H1 (cell line): Measurements from ENCODE around the gene ENPP7. TPM values are rescaled to one million over a fixed set of nuclear protein-coding genes. Genes with fewer than 3 reads are reported as not detected.

Experiments
- CTCF ChIA-PET: fragments of 300-600 bp; sonication (Branson Sonifier 250); formaldehyde crosslinking; loops from one replicate; lab custom pipeline; 2021; ENCODE audit not compliant: partially characterized antibody; lab: Charles Lee
- POLR2A ChIA-PET: fragments of 300-600 bp; sonication (Branson Sonifier 250); formaldehyde crosslinking; loops from one replicate; lab custom pipeline; 2021; ENCODE audit warnings: inconsistent platforms; ENCODE audit not compliant: partially characterized antibody; lab: Charles Lee
- DNase-seq, 2 experiments: peaks; one replicate each; pipeline versions ENCODE4 v3.0.0 to v3.0.0-alpha.2; 2010 to 2022; ENCODE audit warnings: low spot score in 2 of 2, low read depth in 1 of 2, mixed read lengths in 1 of 2
- FAIRE-seq: peaks from 2 replicates; lab custom pipeline; 2011; peaks lifted over from hg19 to GRCh38; lab: Jason Lieb, UNC
- H2AFZ ChIP-seq: 2 replicates; pipeline ENCODE4 v1.8.1; 2012; ENCODE audit warnings: low read length, inconsistent platforms
- H2AK5ac ChIP-seq: 2 replicates; pipeline ENCODE4 v1.6.1; 2013; ENCODE audit warnings: low read depth, low read length
- H2BK120ac ChIP-seq: replicated peaks from 2 replicates; pipeline ENCODE3; 2013; ENCODE audit warnings: low read depth, low read length, inconsistent platforms
- H2BK12ac ChIP-seq: 2 replicates; pipeline ENCODE4 v1.6.1; 2013; ENCODE audit warnings: low read depth, low read length
- H2BK15ac ChIP-seq: 2 replicates; pipeline ENCODE4 v1.6.1; 2013; ENCODE audit warnings: low read length
- H2BK20ac ChIP-seq: 2 replicates; pipeline ENCODE4 v1.6.1; 2013; ENCODE audit warnings: low read length
- H2BK5ac ChIP-seq: 2 replicates; pipeline ENCODE4 v1.6.1; 2013; ENCODE audit warnings: low read depth, low read length
- H3K14ac ChIP-seq: 2 replicates; pipeline ENCODE4 v1.6.1; 2013; ENCODE audit warnings: inconsistent platforms; ENCODE audit not compliant: insufficient read length
- H3K18ac ChIP-seq: 2 replicates; pipeline ENCODE4 v1.6.1; 2013; ENCODE audit warnings: low read length; ENCODE audit errors: extremely low read depth
- H3K23ac ChIP-seq: 2 replicates; pipeline ENCODE4 v1.6.1; 2013; ENCODE audit warnings: inconsistent platforms; ENCODE audit not compliant: insufficient read length
- H3K23me2 ChIP-seq: 2 replicates; pipeline ENCODE4 v1.6.1; 2013; ENCODE audit warnings: low read depth, low read length
- H3K27ac ChIP-seq: 2 replicates; pipeline ENCODE4 v1.6.1; 2011; ENCODE audit warnings: low read depth, low read length, inconsistent platforms
- H3K27me3 ChIP-seq, 4 experiments: replicated peaks in 1 of 4; 1 replicate in 1 of 4; 2 replicates in 3 of 4; pipeline versions ENCODE4 v1.6.1 to v1.8.1; 2011 to 2013; ENCODE audit warnings: low read length in 3 of 4, mild to moderate bottlenecking in 3 of 4, inconsistent platforms in 2 of 4, mixed read lengths in 2 of 4, moderate library complexity in 1 of 4; ENCODE audit not compliant: control insufficient read depth in 3 of 4, insufficient read depth in 3 of 4; ENCODE audit errors: extremely low read depth in 1 of 4
- H3K36me3 ChIP-seq, 4 experiments: 2 replicates each; pipeline versions ENCODE4 v1.6.1 to v1.8.1; 2011 to 2013; ENCODE audit warnings: mild to moderate bottlenecking in 4 of 4, low read length in 3 of 4, moderate library complexity in 2 of 4, control low read depth in 1 of 4, inconsistent platforms in 1 of 4; ENCODE audit not compliant: insufficient read depth in 4 of 4, control insufficient read depth in 2 of 4
- H3K4ac ChIP-seq: replicated peaks from 2 replicates; pipeline ENCODE3; 2013; ENCODE audit warnings: low read length, low read depth, mixed read lengths, inconsistent platforms; ENCODE audit not compliant: insufficient read length
- H3K4me1 ChIP-seq, 4 experiments: replicated peaks in 1 of 4; 1 replicate in 1 of 4; 2 replicates in 3 of 4; pipeline versions ENCODE4 v1.6.1 to v1.8.1; 2011 to 2013; ENCODE audit warnings: low read length in 3 of 4, inconsistent platforms in 2 of 4, mixed read lengths in 1 of 4; ENCODE audit not compliant: insufficient read depth in 4 of 4, control insufficient read depth in 3 of 4
- H3K4me2 ChIP-seq, 2 experiments: 2 replicates each; pipeline versions ENCODE4 v1.6.1 to v1.8.1; 2011 to 2013; ENCODE audit warnings: low read depth in 2 of 2, low read length in 2 of 2, control low read depth in 1 of 2, inconsistent platforms in 1 of 2, mild to moderate bottlenecking in 1 of 2; ENCODE audit not compliant: insufficient read depth in 1 of 2
- H3K4me3 ChIP-seq, 4 experiments: fragments of 200-600, 300-600 bp in 1 of 4; sonication (generic), shearing (Covaris generic), sonication (Bioruptor Twin) in 1 of 4; 2 replicates each; pipeline versions ENCODE4 v1.5.1 to v1.8.1; 2011 to 2016; ENCODE audit warnings: low read length in 4 of 4, low read depth in 3 of 4, control low read depth in 2 of 4, inconsistent platforms in 2 of 4, mild to moderate bottlenecking in 2 of 4, mixed read lengths in 1 of 4, moderate library complexity in 1 of 4; ENCODE audit not compliant: insufficient read depth in 2 of 4; ENCODE audit errors: extremely low read depth in 1 of 4
- H3K56ac ChIP-seq: replicated peaks from 2 replicates; pipeline ENCODE3; 2013; ENCODE audit warnings: low read depth, mild to moderate bottlenecking, mixed read lengths, low read length, inconsistent platforms; ENCODE audit not compliant: insufficient read length
- H3K79me1 ChIP-seq: 2 replicates; pipeline ENCODE4 v1.6.1; 2013; ENCODE audit warnings: low read depth, low read length, control low read depth
- H3K79me2 ChIP-seq, 2 experiments: 2 replicates each; pipeline versions ENCODE4 v1.6.1 to v1.8.1; 2012 to 2013; ENCODE audit warnings: low read length in 2 of 2, mild to moderate bottlenecking in 2 of 2, inconsistent platforms in 1 of 2; ENCODE audit not compliant: insufficient read depth in 2 of 2, control insufficient read depth in 1 of 2
- H3K9ac ChIP-seq, 4 experiments: replicated peaks in 1 of 4; 1 replicate in 1 of 4; 2 replicates in 3 of 4; pipeline versions ENCODE4 v1.6.1 to v1.8.1; 2011 to 2013; ENCODE audit warnings: low read depth in 3 of 4, low read length in 3 of 4, control low read depth in 2 of 4, mild to moderate bottlenecking in 2 of 4, moderate library complexity in 2 of 4, inconsistent platforms in 1 of 4; ENCODE audit errors: extremely low read depth in 1 of 4
- H3K9me3 ChIP-seq, 2 experiments: 2 replicates each; pipeline versions ENCODE4 v1.6.1 to v1.8.1; 2012 to 2013; ENCODE audit warnings: mild to moderate bottlenecking in 2 of 2, moderate library complexity in 2 of 2, control low read depth in 1 of 2, inconsistent platforms in 1 of 2, low read depth in 1 of 2, low read length in 1 of 2, mixed read lengths in 1 of 2; ENCODE audit not compliant: insufficient read depth in 2 of 2
- H4K20me1 ChIP-seq, 2 experiments: replicated peaks in 1 of 2; 2 replicates each; pipeline versions ENCODE3 to v1.8.1; 2011 to 2013; ENCODE audit warnings: inconsistent platforms in 2 of 2, low read length in 2 of 2, mild to moderate bottlenecking in 1 of 2; ENCODE audit not compliant: insufficient read depth in 2 of 2, control insufficient read depth in 1 of 2
- H4K5ac ChIP-seq: 2 replicates; pipeline ENCODE4 v1.6.1; 2013; ENCODE audit warnings: low read length, low read depth, mixed read lengths, inconsistent platforms; ENCODE audit not compliant: insufficient read length
- H4K8ac ChIP-seq: 2 replicates; pipeline ENCODE4 v1.8.0; 2013; ENCODE audit warnings: mild to moderate bottlenecking, moderate library complexity, low read length, inconsistent platforms; ENCODE audit not compliant: insufficient read depth; ENCODE audit errors: extremely low read depth
- H4K91ac ChIP-seq: replicated peaks from 2 replicates; pipeline ENCODE3; 2013; ENCODE audit warnings: low read length, mixed read lengths, inconsistent platforms; ENCODE audit not compliant: insufficient read length
- ATF3 ChIP-seq: IDR thresholded peaks from 2 replicates; pipeline ENCODE4 v1.6.1; 2011; ENCODE audit warnings: low read depth, mild to moderate bottlenecking, low read length; ENCODE audit not compliant: insufficient read depth
- CBX5 ChIP-seq: fragments of 300-800, 300-1000 bp; sonication (generic); IDR thresholded peaks from 2 replicates; pipeline ENCODE4 v1.7.1; 2016; ENCODE audit warnings: antibody characterized with exemption, low read length, low read depth
- EP300 ChIP-seq, 2 experiments: IDR thresholded peaks; 1 replicate in 1 of 2; 2 replicates in 1 of 2; pipeline ENCODE4 v1.6.1; 2011 to 2012; ENCODE audit warnings: low read depth in 2 of 2, low read length in 2 of 2, mild to moderate bottlenecking in 2 of 2, borderline replicate concordance in 1 of 2, inconsistent platforms in 1 of 2, moderate library complexity in 1 of 2
- FOSL1 ChIP-seq: IDR thresholded peaks from 2 replicates; pipeline ENCODE4 v1.6.1; 2011; ENCODE audit warnings: mild to moderate bottlenecking, low read depth, low read length, moderate library complexity; ENCODE audit not compliant: insufficient read depth
- HDAC6 ChIP-seq: IDR thresholded peaks from one replicate; pipeline ENCODE4 v1.7.1; 2012; ENCODE audit warnings: low read depth, mild to moderate bottlenecking, inconsistent platforms, low read length, moderate library complexity
- MAFK ChIP-seq: IDR thresholded peaks from 2 replicates; pipeline ENCODE4 v1.6.1; 2012; ENCODE audit warnings: low read depth, mild to moderate bottlenecking, improper control_type of control experiment, low read length
- NANOG ChIP-seq: IDR thresholded peaks from 2 replicates; pipeline ENCODE4 v1.6.1; 2011; ENCODE audit warnings: low read length, low read depth, mild to moderate bottlenecking, inconsistent platforms; ENCODE audit not compliant: insufficient read depth, poor library complexity, severe bottlenecking
- POU5F1 ChIP-seq: IDR thresholded peaks from 2 replicates; pipeline ENCODE4 v1.6.1; 2011; ENCODE audit warnings: low read depth, mild to moderate bottlenecking, low read length, moderate library complexity
- SIX5 ChIP-seq: IDR thresholded peaks from 2 replicates; pipeline ENCODE4 v1.6.1; 2011; ENCODE audit warnings: mild to moderate bottlenecking, low read depth, low read length
- SP1 ChIP-seq: IDR thresholded peaks from 2 replicates; pipeline ENCODE4 v1.6.1; 2011; ENCODE audit warnings: low read depth, low read length
- SP4 ChIP-seq: IDR thresholded peaks from 2 replicates; pipeline ENCODE4 v1.6.1; 2012; ENCODE audit warnings: low read length, inconsistent platforms
- SRF ChIP-seq: IDR thresholded peaks from 2 replicates; pipeline ENCODE4 v1.6.1; 2011; ENCODE audit warnings: mild to moderate bottlenecking, low read depth, low read length, moderate library complexity
- TAF1 ChIP-seq: IDR thresholded peaks from 2 replicates; pipeline ENCODE4 v1.6.1; 2011; ENCODE audit warnings: mild to moderate bottlenecking, low read depth, low read length
- TAF7 ChIP-seq: optimal IDR thresholded peaks from 2 replicates; pipeline ENCODE3; 2011; ENCODE audit warnings: low read depth, mild to moderate bottlenecking, inconsistent platforms, low read length, moderate library complexity, borderline replicate concordance
- WGBS, 2 experiments: shearing (Covaris generic) in 1 of 2; methylation state at CpG; one replicate each; pipeline versions ENCODE4 v1.1.6 to v1.1.7; 2013 to 2015; ENCODE audit warnings: low lambda C conversion rate in 2 of 2, mixed read lengths in 2 of 2, inconsistent platforms in 1 of 2, low coverage in 1 of 2, missing lambda C conversion rate in 1 of 2; ENCODE audit not compliant: insufficient replicate concordance in 2 of 2, insufficient coverage in 1 of 2, insufficient read length in 1 of 2; ENCODE audit errors: extremely low coverage in 1 of 2, missing lambda C conversion rate in 1 of 2; 5-methylcytosine and 5-hydroxymethylcytosine counted together
- polyA plus RNA-seq, 7 experiments: library from polyadenylated mRNA; depleted of rRNA in 3 of 7; stranded (reverse) in 5 of 7; unstranded in 2 of 7; fragments of >200 nt in 5 of 7; fragments of 200-250 nt in 2 of 7; gene quantifications; 1 replicate in 5 of 7; 2 replicates in 1 of 7; 4 replicates in 1 of 7; pipeline versions ENCODE4 v1.2.1 to v1.2.3, GENCODE V29; 2011 to 2013; ENCODE audit warnings: missing spikeins in 2 of 7, mixed read lengths in 2 of 7
- total RNA-seq: library from RNA; stranded (reverse); fragmentation: NEBNext Ultra II Directional; extraction: Animal tissue kit (Norgen Biotek cat#: 25700); gene quantifications from 2 replicates; pipeline ENCODE4 v1.2.1, GENCODE V29; 2021

Gene ENPP7
- total and polyA plus RNA-seq, 2 of the 8 experiments (the other 6 are each of a cell fraction or from before 2014, with no cell fraction given): not detected

DNA sequence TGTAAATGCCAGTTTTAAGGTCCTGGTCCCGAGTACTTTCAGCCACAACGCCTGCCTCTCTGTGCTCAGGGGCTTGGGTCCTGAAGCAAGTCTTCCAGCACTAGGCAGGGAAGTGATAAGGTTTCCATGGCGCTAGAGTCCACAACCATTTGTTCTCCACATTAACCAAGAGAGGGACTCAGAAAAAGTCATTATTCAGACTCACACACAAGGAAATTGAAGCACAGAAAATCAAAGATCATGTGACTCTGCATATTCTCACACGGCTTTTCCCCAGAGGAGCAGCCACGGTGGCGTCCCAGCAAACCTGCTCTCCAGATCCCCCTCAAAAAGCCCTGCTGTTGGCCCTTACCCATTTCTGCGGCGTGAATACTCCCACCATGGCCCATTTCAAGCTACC is 9.7 kb downstream of the ENPP7 start:
- Histone ChIP-seq H3K9me3 (no peaks in the 10 kb centered on the region), H3K9ac (no peak overlapping the region), H2BK5ac (no peak overlapping the region), H3K79me1 (no peaks in the 10 kb centered on the region), H4K91ac (no peak overlapping the region), H2BK20ac (no peak overlapping the region), H3K23me2 (peaks cover 4% of the 10 kb centered on the region), H2BK12ac (no peak overlapping the region), H3K79me2 (no peaks in the 10 kb centered on the region), H4K5ac (no peak overlapping the region), H3K14ac (no peak overlapping the region), H3K4me1 (peaks cover 0 to 7% (median 1%) of the 10 kb centered on the region in 4 experiments; a peak in 2 of 7 replicates), H4K8ac (no peak overlapping the region), H2AK5ac (no peak overlapping the region), H3K27ac (no peak overlapping the region), H4K20me1 (peaks cover 0 to under 1% of the 10 kb centered on the region in 2 experiments), H3K18ac (no peak overlapping the region), H2BK15ac (no peak overlapping the region), H2AFZ (no peak overlapping the region), H3K4me2 (no peak overlapping the region; a peak in 1 of 4 replicates), H2BK120ac (no peak overlapping the region), H3K4ac (no peak overlapping the region), H3K23ac (no peak overlapping the region), H3K27me3 (peaks cover 0 to 24% (median 19%) of the 10 kb centered on the region in 4 experiments; a peak in 6 of 7 replicates), H3K56ac (no peak overlapping the region), H3K36me3 (no peaks in the 10 kb centered on the region), H3K4me3 (no peak overlapping the region)
- POLR2A ChIA-PET: interaction anchor here (1.7 to 10.4 kb wide), 2 partner anchors 37 to 414 kb away, joined by 3 to 77 read pairs; partner anchors contain the start of gene CBX2
- DNase-seq: no peak
- no peak for FAIRE-seq
- CTCF ChIA-PET: interaction anchor here (0.6 to 7.6 kb wide), 17 partner anchors 13 to 230 kb away, joined by 3 to 94 read pairs (median 9); partner anchors contain the start of genes CBX2, CBX4 and CBX8
- WGBS, 2 experiments: 88% methylated on average over 8 of the region's 8 CpGs; no CpG with 5 or more reads in 1 of the 2 experiments
- TF ChIP-seq NANOG (no peak), TAF1 (no peak), POU5F1 (no peak), EP300 (IDR thresholded peaks at IDR 0.05; ENCODE audit: borderline replicate concordance in 1 of 2, low read depth in 2 of 2, low read length in 2 of 2) (no peak), TAF7 (no peak), SP1 (no peak), ATF3 (no peak), CBX5 (no peak), SP4 (no peak), SIX5 (no peak), HDAC6 (no peak), SRF (no peak), FOSL1 (no peak), MAFK (no peak)
